ENCODE results near the gene SMIM44.

SMIM44 gene

DNA sequence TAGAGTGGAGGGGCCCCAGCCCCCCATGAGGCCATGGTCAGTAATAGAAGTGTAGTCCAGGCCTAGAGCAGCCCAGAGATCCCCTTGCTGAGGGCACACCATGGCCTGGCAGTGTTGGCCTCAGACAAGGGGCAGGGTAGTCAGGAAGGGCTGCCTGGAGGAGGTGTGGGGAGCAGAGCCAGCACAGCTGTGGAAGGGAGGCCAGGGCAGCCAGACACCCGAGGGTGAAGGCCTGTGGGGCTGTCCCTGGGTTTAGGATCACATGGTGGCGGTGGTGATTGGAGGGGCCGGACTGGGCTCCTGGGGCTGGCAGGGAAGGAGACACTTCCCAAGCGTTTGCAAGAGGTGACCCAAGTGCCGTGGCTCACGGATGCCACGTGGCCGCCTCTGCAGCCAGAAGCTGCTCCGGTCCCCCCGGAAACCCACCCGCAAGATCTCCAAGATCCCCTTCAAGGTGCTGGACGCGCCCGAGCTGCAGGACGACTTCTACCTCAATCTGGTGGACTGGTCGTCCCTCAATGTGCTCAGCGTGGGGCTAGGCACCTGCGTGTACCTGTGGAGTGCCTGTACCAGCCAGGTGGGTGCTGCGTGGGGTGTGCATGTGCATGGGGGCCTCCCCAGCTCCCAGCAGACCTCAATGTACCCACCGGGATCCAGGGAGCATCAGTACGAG, 44.1 kb upstream of the SMIM44 start:
- TF ChIP-seq, protein P1, sequence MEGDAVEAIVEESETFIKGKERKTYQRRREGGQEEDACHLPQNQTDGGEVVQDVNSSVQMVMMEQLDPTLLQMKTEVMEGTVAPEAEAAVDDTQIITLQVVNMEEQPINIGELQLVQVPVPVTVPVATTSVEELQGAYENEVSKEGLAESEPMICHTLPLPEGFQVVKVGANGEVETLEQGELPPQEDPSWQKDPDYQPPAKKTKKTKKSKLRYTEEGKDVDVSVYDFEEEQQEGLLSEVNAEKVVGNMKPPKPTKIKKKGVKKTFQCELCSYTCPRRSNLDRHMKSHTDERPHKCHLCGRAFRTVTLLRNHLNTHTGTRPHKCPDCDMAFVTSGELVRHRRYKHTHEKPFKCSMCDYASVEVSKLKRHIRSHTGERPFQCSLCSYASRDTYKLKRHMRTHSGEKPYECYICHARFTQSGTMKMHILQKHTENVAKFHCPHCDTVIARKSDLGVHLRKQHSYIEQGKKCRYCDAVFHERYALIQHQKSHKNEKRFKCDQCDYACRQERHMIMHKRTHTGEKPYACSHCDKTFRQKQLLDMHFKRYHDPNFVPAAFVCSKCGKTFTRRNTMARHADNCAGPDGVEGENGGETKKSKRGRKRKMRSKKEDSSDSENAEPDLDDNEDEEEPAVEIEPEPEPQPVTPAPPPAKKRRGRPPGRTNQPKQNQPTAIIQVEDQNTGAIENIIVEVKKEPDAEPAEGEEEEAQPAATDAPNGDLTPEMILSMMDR (IDR thresholded peaks at IDR 0.05): no peak

GRCh38 chr19:3526507-3527237, 43.4 kb upstream of the SMIM44 start:
- TF ChIP-seq, protein P1 (IDR thresholded peaks at IDR 0.05): peak; percentile 46

DNA sequence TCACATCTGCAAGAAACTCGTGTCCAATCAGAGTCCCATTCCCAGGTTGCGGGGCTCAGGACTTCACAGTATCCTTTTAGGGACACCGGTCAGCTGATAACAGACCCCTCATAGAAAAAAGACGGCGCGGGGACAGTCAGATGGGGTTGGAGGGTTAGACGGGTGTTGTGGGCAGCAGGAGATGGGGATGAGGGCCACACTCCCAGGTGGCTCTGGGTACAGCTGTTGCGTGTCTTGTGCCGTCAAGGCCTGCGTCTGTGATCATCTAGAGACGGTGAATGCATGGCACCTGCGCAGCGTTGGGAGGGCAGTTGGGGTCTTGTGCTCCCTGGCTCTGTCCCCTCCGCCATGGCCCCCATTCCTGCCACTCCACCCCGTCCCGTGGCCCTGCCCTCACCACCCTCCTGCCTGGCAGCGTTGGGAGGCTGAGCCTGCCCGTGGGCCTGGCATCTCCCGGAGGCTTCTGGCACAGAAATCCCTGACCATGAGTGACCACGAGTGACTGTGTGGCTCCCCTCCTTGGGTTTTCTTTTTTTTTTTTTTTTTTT, 41.7 kb upstream of the SMIM44 start:
- TF ChIP-seq, protein P1 (IDR thresholded peaks at IDR 0.05): no peak

- TF ChIP-seq, protein P1 (IDR thresholded peaks at IDR 0.05): no peak
Measured at GRCh38 chr19:3524078-3524842, 41.0 kb upstream of the SMIM44 start.

- TF ChIP-seq, protein P1 (IDR thresholded peaks at IDR 0.05): no peak
Measured at GRCh38 chr19:3523361-3524077, 40.3 kb upstream of the SMIM44 start.

DNA sequence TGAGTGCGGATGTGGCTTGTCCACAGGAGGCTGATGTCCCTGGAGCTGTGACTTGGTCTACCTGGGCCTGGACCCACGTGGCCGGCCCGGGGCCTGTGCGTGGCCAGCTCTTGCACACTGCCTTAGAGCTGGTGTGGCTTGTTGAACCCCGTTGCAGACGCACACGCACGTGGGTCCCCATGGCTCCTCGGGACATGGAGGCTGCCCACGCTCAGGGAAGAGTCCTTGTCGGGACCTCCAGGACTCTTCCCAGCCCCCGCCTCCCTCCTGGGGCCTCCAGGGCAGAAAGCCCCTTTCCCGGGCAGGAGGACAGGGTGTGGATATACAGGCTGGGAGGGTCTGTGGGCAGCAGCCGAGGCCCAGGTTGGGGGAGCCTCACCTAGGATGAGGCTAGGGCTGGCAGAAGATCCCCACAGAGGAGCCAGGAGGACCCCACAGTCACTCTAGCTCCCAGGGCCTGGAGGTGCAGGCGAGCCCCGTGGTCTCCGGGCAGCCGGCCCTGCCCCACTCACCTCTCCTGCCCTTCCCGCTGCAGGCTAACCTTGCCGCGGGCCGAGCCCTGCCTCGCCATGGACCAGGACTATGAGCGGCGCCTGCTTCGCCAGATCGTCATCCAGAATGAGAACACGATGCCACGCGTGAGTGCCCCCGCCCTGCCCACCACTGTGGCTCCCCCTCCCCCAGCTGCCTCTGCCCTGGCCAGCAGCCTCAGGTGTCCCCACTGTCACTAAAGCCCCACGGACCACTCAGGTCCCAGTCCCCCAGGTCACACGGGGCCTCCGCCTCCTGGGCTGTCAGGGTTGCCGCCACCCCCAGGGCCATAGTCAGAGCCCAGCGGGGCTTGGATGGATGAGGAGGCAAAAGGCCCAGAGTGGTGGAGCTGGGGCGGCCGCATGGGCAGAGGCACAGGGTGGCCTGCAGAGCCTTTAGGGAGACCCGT, 39.5 kb upstream of the SMIM44 start:
- TF ChIP-seq, protein P1 (IDR thresholded peaks at IDR 0.05): no peak
